Stimulated activated CD4-positive, alpha-beta T cell treated with anti-CD3 and anti-CD28 coated beads, TNF-alpha, amount 100 ng/mL, for 24 hours (primary cell): ENCODE data around the gene NSMCE1.
"Not testable (repeated sequence)": the region's sequence is repeated elsewhere in the genome, so short reads cannot be mapped to it uniquely, and the experiment has no call there.

Experiments used
- DNase-seq, 3 experiments: peaks; one replicate each; pipeline ENCODE4 v3.0.0-alpha.2; 2020; ENCODE audit warnings: low read depth in 3 of 3

Gene NSMCE1

DNA sequence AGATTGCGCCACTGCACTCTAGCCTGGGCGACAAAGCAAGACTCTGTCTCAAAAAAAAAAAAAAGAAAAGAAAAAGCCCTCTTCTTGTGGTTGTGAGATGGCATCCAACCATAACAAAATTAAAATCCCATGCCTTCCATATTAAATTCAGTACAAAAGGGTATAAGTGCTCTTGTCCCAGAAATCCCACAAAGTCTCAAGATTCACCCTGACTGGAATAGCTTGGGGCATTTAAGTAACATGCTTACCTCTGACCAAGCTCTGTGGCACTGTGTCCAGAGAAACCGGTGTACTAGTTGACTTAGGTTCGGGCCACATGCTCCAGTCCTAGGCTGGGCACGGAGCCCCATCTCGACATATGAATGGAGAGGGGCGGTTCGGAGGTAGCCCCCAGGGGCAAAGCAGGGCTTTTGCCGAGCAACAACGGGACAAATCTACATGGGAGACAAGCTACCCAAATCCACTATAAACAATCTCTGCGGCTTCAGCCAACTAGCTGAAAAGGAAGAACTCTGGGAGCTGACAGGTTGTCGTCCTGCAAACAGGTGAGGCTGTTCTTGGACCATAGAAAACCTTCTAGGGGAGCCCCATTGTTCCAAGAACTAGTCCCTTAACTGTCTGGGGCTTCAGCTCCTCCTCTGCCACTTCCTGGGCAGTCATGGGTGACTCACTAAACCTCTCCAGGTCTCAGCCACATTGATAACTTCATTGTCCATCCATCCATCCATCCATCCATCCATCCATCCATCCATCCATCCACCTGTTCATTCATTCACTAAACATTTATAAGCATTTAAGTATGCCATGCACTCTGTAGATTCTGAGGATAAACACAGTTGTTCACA is 34.9 kb upstream of the NSMCE1 start:
- no peak for DNase-seq

- no peak for DNase-seq
Measured at GRCh38 chr16:27302126-27302525, 33.6 kb upstream of the NSMCE1 start.

GRCh38 chr16:27301236-27301861 is 32.8 kb upstream of the NSMCE1 start:
- no peak for DNase-seq

DNA sequence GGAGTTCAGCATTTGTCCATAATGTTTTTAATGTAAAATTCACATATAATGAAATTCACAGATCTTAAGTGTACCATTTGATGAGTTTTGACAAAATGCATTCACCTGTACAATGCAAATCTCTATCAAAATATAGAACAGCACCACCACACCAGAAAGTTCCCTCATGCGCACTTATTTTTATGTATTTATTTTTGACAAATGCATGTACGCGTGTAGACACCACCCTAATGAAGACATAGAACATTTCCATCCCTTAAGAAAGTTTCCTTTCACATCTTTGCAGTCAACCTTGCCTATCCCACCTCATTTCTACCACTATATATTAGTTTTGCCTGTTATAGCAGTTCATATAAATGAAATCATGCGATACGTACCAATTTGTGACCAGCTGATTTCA is 29.6 kb upstream of the NSMCE1 start:
- no peak for DNase-seq

DNA sequence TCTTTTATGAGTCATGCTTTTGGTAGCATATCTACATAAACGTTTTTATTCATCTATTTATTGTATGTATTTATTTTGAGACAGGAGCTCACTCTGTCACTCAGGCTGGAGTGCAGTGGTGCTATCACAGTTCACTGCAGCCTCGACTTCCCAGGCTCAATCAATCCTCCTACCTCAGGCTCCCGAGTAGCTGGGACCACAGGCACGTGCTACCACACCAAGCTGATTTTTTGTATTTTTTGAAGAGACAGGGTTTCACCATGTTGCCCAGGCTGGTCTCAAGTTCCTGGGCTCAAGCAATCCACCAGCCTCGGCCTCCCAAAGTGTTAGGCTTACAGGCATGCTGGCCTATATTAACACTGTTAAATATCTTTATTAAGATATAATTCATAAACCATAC is 24.8 kb upstream of the NSMCE1 start:
- no peak for DNase-seq

GRCh38 chr16:27291722-27292240 is 23.2 kb upstream of the NSMCE1 start:
- no peak for DNase-seq

DNA sequence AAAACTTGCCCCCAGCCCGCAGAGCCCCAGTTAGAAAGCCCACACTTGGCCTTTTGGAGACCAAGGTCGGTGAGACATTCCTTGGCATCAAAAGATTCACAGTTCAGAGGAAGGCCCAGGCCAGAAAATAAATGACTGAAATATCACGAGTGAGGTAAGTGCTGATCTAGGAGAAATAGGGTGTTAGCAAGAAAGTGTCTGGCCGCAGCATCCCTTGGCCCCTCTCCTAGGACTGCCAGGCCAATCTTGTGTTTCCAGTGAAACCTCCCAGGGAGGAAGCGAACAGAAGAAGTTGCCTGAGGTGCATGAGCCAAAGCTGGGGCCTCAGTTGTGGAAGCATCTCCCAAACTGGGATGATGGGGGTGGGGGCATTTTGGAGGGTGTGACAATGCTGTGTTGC is 22.5 kb upstream of the NSMCE1 start:
- DNase-seq, result no peak

DNA sequence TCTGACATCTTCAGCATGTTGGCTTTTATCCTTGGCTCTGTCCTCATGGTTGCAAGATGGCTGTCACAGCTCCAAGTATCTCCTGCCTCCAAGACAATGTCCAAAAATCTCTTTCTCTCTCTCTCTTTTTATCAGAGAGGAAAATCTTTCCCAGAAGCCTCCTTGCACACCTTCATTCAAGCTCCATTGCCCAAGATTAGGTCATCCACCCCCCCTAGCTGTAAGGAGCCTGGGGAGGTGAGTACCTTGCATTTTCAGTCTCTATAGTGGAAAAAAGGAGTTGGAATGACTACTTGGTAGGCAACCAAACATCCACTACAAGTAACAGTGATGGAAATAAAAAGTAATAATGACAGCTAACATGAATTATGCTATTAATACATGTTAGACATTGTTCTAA is 22.0 kb upstream of the NSMCE1 start:
- DNase-seq, result no peak

- no peak for DNase-seq
Measured at GRCh38 chr16:27289669-27290068, 21.1 kb upstream of the NSMCE1 start.

DNA sequence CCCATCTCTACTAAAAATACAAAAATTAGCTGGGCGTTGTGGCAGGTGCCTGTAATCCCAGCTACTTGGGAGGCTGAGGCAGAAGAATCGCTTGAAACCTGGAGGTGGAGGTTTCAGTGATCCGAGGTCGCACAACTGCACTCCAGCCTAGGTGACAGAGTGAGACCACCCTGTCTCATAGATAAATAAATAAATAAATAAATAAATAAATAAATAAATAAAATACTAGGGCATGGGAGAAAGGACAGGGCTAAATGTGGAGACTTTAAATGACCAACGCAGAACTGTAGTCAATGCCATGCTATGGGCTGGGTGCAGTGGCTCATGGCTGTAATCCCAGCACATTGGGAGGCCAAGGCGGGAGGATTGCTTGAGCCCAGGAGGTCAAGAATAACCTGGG is 19.7 kb upstream of the NSMCE1 start:
- DNase-seq, result not testable (repeated sequence)

DNA sequence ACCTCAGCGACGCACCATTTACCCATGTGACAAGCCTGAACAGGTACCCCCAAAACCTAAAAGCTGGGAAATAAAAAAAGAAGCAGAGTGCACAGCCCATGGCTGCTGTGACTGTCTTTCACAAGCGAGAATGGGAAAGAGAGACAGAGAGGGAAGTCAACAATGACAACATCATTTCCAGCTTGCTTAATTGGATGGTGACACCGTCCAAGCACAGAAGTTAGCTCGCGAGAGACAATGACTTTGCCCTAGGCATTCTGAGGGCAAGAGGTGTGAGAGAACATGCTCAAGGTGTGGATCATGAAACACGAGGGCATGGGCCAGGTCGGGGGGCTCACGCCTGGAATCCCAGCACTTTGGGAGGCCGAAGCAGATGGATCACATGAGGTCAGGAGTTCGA is 19.3 kb upstream of the NSMCE1 start:
- no peak for DNase-seq

GRCh38 chr16:27287051-27287811 is 18.7 kb upstream of the NSMCE1 start:
- no peak for DNase-seq

- no peak for DNase-seq
Measured at GRCh38 chr16:27286451-27286850, 17.9 kb upstream of the NSMCE1 start.

GRCh38 chr16:27285676-27286196 is 17.2 kb upstream of the NSMCE1 start:
- DNase-seq, result no peak

- DNase-seq, result no peak
Measured at GRCh38 chr16:27284865-27285675, 16.5 kb upstream of the NSMCE1 start.

GRCh38 chr16:27281243-27281642 is 12.7 kb upstream of the NSMCE1 start:
- DNase-seq, result no peak

- DNase-seq, result no peak
Measured at GRCh38 chr16:27275394-27275793, 6.8 kb upstream of the NSMCE1 start.

DNA sequence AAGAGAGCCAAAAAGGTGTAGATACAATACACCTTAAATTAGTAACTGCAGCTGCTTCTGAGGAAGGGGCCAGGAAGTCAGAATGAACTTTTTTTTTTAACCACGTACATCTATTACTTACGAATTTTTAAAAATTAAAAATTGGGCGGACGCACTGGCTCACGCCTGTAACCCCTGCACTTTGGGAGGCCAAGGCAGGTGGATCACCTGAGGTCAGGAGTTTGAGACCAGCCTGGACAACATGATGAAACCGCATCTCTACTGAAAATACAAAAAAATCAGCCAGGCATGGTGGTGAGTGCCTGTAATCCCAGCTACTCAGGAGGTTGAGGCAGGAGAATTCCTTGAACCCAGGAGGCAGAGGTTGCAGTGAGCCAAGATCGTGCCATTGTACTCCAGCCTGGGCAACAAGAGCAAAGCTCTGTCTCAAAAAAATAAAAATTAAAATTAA is 5.9 kb upstream of the NSMCE1 start:
- not testable (repeated sequence) for DNase-seq

DNA sequence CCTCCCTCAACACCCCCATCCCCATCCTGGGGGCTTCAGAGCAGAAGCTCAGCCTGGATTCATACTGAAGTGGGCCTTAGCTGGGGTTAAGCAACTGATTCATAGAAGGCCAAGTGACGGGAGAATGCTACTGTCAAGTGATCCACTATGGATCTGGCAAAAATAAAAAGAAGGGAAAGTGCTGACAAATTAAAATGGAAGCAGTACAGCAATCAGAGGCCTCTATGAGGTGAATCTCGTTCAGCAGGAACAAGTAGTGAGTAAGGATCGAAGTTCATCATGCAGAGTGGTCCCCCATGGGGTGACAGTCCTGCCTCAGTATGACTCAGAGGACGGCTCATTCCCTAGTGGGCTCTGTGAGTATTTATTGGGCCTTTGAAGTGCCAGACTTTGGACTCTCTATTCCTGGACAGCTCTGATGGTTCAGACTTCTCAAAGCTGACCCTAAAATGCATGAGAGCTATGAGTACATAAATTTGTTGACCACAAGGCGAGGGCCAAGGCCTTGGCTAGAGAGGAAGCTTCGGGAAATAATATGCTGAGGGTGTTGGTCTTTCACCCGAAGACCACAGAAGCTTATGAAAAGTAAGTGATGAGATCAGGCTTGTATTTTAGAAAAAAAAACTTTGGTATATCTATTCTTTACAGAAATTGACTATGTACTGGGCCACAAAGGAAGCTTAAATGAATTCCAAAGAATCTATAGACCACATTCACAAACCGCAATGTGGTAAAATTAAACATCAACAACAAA is 5.3 kb upstream of the NSMCE1 start:
- DNase-seq, result peak in 1 of 3 experiments; percentile 49

DNA sequence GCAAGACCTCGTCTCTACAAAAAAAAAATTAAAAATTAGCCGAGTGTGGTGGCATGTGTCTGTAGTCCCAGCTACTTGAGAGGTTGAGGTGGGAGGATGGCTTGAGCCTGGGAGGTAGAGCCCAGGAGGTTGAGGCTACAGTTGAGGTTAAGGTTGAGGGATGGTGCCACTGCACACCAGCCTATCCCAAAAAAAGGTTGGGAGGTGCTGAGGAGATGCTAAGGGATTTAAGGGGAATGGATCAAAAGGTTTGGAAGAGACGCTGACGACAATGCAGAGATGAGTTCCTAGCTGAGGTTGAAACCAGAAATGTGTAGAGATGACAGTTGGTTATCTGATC is 4.7 kb upstream of the NSMCE1 start:
- DNase-seq, result no peak

- not testable (repeated sequence) for DNase-seq
Measured at GRCh38 chr16:27272697-27273096, 4.1 kb upstream of the NSMCE1 start.
